CD4-positive, alpha-beta memory T cell (primary cell): ENCODE results near the gene PCIF1. TPM values are rescaled to one million over a fixed set of nuclear protein-coding genes. Genes with fewer than 3 reads are reported as not detected.
"Not testable (repeated sequence)": the region's sequence is repeated elsewhere in the genome, so short reads cannot be mapped to it uniquely, and the experiment has no call there.

ENCODE experiments used
- CTCF ChIA-PET: fragments of 350-600 bp; sonication (Branson Sonifier 250); formaldehyde crosslinking; loops from one replicate; lab custom pipeline; 2021; ENCODE audit warnings: inconsistent platforms; ENCODE audit not compliant: partially characterized antibody; lab: Charles Lee
- POLR2A ChIA-PET: fragments of 350-600 bp; sonication (Branson Sonifier 250); formaldehyde crosslinking; loops from one replicate; lab custom pipeline; 2021; ENCODE audit not compliant: partially characterized antibody; lab: Charles Lee
- DNase-seq, 5 donors: peaks; one replicate each; pipeline versions ENCODE4 v3.0.0 to v3.0.0-alpha.2; 2020 to 2022; ENCODE audit warnings: mixed read lengths in 1 of 5
- H3K27ac ChIP-seq: one replicate; pipeline ENCODE4 v1.7.0; 2013; ENCODE audit warnings: low read depth, low read length
- H3K27me3 ChIP-seq: 2 replicates; pipeline ENCODE4 v1.7.0; 2013; ENCODE audit warnings: mild to moderate bottlenecking, low read length, moderate library complexity; ENCODE audit not compliant: insufficient read depth
- H3K36me3 ChIP-seq: 2 replicates; pipeline ENCODE4 v1.7.0; 2013; ENCODE audit warnings: mild to moderate bottlenecking, low read length, moderate library complexity; ENCODE audit not compliant: insufficient read depth
- H3K4me1 ChIP-seq: 2 replicates; pipeline ENCODE4 v1.7.0; 2013; ENCODE audit warnings: mild to moderate bottlenecking, low read length, moderate library complexity; ENCODE audit not compliant: insufficient read depth
- H3K4me3 ChIP-seq, 2 donors: one replicate each; pipeline ENCODE4 v1.7.0; 2013; ENCODE audit warnings: low read length in 2 of 2, mild to moderate bottlenecking in 1 of 2
- H3K9me3 ChIP-seq, 2 donors: one replicate each; pipeline ENCODE4 v1.7.0; 2013; ENCODE audit warnings: low read length in 2 of 2, control low read depth in 1 of 2; ENCODE audit not compliant: control insufficient read depth in 1 of 2
- H3K27ac Mint-ChIP-seq, 7 donors: one replicate each; pipeline ENCODE4 v1.8.0; 2020 to 2021; ENCODE audit warnings: mixed read lengths in 7 of 7, mild to moderate bottlenecking in 6 of 7, inconsistent platforms in 3 of 7, moderate library complexity in 3 of 7
- H3K27me3 Mint-ChIP-seq, 2 donors: one replicate each; pipeline ENCODE4 v1.8.0; 2020 to 2021; ENCODE audit warnings: mixed read lengths in 2 of 2
- H3K36me3 Mint-ChIP-seq, 2 donors: one replicate each; pipeline ENCODE4 v1.8.0; 2020 to 2021; ENCODE audit warnings: mixed read lengths in 2 of 2, inconsistent platforms in 1 of 2, mild to moderate bottlenecking in 1 of 2
- H3K4me1 Mint-ChIP-seq, 4 donors: one replicate each; pipeline ENCODE4 v1.8.0; 2020 to 2021; ENCODE audit warnings: mixed read lengths in 4 of 4, mild to moderate bottlenecking in 1 of 4
- H3K4me3 Mint-ChIP-seq, 8 donors: one replicate each; pipeline ENCODE4 v1.8.0; 2020 to 2021; ENCODE audit warnings: mixed read lengths in 8 of 8, mild to moderate bottlenecking in 7 of 8, moderate library complexity in 6 of 8, inconsistent platforms in 3 of 8
- H3K9me3 Mint-ChIP-seq, 8 donors: one replicate each; pipeline ENCODE4 v1.8.0; 2020 to 2021; ENCODE audit warnings: mixed read lengths in 8 of 8, mild to moderate bottlenecking in 5 of 8, inconsistent platforms in 3 of 8, moderate library complexity in 1 of 8
- intact Hi-C: fragments of 100-400 bp; cut with micrococcal nuclease; formaldehyde crosslinking; loops from one replicate; pipeline ENCODE4 v1.15.1; 2023
- polyA plus RNA-seq, 2 donors: library from polyadenylated mRNA; unstranded; fragments of 300-500 nt; fragmentation: Illumina TruSeq; gene quantifications; one replicate each; pipeline ENCODE4 v1.2.3, GENCODE V29; 2021
- total RNA-seq, 2 experiments: library from RNA; stranded (reverse); gene quantifications; one replicate each; pipeline ENCODE4 v1.2.3, GENCODE V29; 2021

Gene PCIF1
- total and polyA plus RNA-seq, 4 experiments from 2014 or later = 63.1 to 83.4 (median 70.2) TPM

GRCh38 chr20:45994761-45995493, 60.4 kb downstream of the PCIF1 start:
- peak overlapping the region in 1 of 7 donors; percentile 28 for H3K27ac Mint-ChIP-seq
- H3K36me3 Mint-ChIP-seq = no peaks in the 10 kb centered on the region
- H3K4me3 Mint-ChIP-seq = no peak overlapping the region
- Histone ChIP-seq H3K27ac (no peak overlapping the region), H3K36me3 (no peaks in the 10 kb centered on the region), H3K27me3 (no peaks in the 10 kb centered on the region), H3K4me1 (peaks cover 39% of the 10 kb centered on the region), H3K4me3 (no peak overlapping the region), H3K9me3 (no peaks in the 10 kb centered on the region)
- ChIA-PET POLR2A (interaction anchor here (1.4 kb wide), 1 partner anchor 10 kb away, joined by 3 read pairs; no protein-coding TSS in a partner anchor), CTCF (interaction anchor here (0.9 to 1.6 kb wide), 3 partner anchors 18 to 25 kb away, joined by 4 to 8 read pairs (median 4); no protein-coding TSS in a partner anchor)
- intact Hi-C loops = no loop called here
- peaks cover 26 to 51% (median 38%) of the 10 kb centered on the region in 4 donors for H3K4me1 Mint-ChIP-seq
- DNase-seq = no peak
- H3K27me3 Mint-ChIP-seq = no peaks in the 10 kb centered on the region
- H3K9me3 Mint-ChIP-seq = peaks cover 0 to 2% (median 0%) of the 10 kb centered on the region in 8 donors

DNA sequence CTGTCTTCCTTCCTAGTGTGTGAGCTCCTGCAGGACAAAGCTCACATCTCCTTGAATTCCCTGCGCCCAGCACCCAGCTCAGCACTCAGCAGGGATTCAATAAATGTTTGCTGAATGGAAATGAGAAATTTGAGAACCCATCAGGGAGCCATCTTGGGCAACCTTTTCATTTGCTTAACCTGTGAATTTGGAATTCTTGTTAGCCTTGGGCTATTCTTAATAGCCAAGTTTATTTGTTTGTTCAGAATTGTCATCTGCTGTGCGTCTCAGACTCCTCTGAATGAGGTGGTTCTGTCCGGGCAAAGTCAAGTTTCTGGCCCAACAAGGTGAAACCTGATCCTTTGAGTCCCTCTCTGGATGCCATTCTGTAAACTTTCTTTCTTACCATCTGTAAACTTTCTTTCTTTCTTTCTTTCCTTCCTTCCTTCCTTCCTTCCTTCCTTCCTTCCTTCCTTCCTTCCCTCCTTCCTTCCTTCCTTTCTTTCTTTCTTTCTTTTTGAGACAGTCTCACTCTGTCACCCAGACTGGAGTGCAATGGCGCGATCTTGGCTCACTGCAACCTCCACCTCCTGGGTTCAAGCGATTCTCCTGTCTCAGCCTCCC, 61.1 kb downstream of the PCIF1 start:
- intact Hi-C loops, H3K9me3 Mint-ChIP-seq: not testable (repeated sequence)
- peaks cover 31 to 58% (median 44%) of the 10 kb centered on the region in 4 donors for H3K4me1 Mint-ChIP-seq

DNA sequence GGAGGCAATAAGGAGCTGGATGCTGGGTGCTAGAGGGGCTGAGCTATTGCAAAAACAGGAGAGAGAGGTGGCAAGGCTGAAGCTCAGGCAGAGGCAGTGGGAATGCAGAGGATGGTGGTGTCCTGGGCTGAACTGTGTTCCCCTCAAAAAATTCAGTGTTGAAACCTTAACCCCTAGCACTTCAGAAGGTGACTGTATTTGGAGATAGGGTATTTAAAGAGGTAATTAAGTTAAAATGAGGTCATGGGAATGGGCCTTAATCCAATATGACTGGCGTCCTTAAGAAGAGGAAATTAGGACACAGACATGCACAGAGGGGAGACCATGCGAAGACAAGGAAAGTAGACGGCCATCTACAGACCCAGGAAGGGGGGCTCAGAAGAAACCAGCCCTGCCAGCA, 62.7 kb downstream of the PCIF1 start:
- no peak for DNase-seq
- H3K9me3 ChIP-seq = no peaks in the 10 kb centered on the region
- peak overlapping the region in 4 of 7 donors; percentile 1 to 62 (median 43) for H3K27ac Mint-ChIP-seq
- no peak overlapping the region for H3K4me3 ChIP-seq
- H3K4me1 ChIP-seq = peaks cover 61% of the 10 kb centered on the region
- CTCF ChIA-PET = interaction anchor here (1.0 to 6.4 kb wide), 4 partner anchors 8 to 175 kb away, joined by 3 to 47 read pairs (median 24); no protein-coding TSS in a partner anchor
- no peak overlapping the region for H3K27ac ChIP-seq
- H3K36me3 Mint-ChIP-seq = no peaks in the 10 kb centered on the region
- intact Hi-C loops = no loop called here
- peaks cover 36 to 72% (median 56%) of the 10 kb centered on the region in 4 donors for H3K4me1 Mint-ChIP-seq
- H3K4me3 Mint-ChIP-seq = peak overlapping the region in 1 of 8 donors; percentile 55
- H3K27me3 Mint-ChIP-seq = no peaks in the 10 kb centered on the region
- H3K27me3 ChIP-seq = no peaks in the 10 kb centered on the region
- peaks cover 0 to 2% (median 0%) of the 10 kb centered on the region in 8 donors for H3K9me3 Mint-ChIP-seq
- no peaks in the 10 kb centered on the region for H3K36me3 ChIP-seq
- POLR2A ChIA-PET = no interaction called here

More for the DNA sequence above, 61.1 kb downstream of the PCIF1 start:
- not testable (repeated sequence) for H3K9me3 ChIP-seq, H3K36me3 ChIP-seq, H3K27ac ChIP-seq, H3K27me3 Mint-ChIP-seq, H3K36me3 Mint-ChIP-seq, H3K27me3 ChIP-seq, H3K4me3 ChIP-seq, DNase-seq
- ChIA-PET CTCF (interaction anchor here (0.9 to 1.6 kb wide), 3 partner anchors 17 to 26 kb away, joined by 4 to 8 read pairs (median 4); no protein-coding TSS in a partner anchor), POLR2A (interaction anchor here (1.4 kb wide), 1 partner anchor 9 kb away, joined by 3 read pairs; no protein-coding TSS in a partner anchor)
- H3K4me1 ChIP-seq = peaks cover 45% of the 10 kb centered on the region
- peak overlapping the region in 1 of 7 donors; percentile 78 for H3K27ac Mint-ChIP-seq
- peak overlapping the region in 1 of 8 donors; percentile 9 for H3K4me3 Mint-ChIP-seq

Other genes starting within 250 kb of the PCIF1 start
- not detected for gene WFDC13, start 232.6 kb upstream of the PCIF1 start, total RNA-seq
- gene WFDC13, start 232.6 kb upstream of the PCIF1 start, polyA plus RNA-seq = not detected
- not detected for gene WFDC10B, start 229.7 kb upstream of the PCIF1 start, total RNA-seq
- gene WFDC10B, start 229.7 kb upstream of the PCIF1 start, polyA plus RNA-seq = not detected
- not detected for gene SPINT4, start 212.3 kb upstream of the PCIF1 start, total RNA-seq
- not detected for gene SPINT4, start 212.3 kb upstream of the PCIF1 start, polyA plus RNA-seq
- not detected for gene WFDC3, start 142.8 kb upstream of the PCIF1 start, total RNA-seq
- not detected for gene WFDC3, start 142.8 kb upstream of the PCIF1 start, polyA plus RNA-seq
- gene DNTTIP1, start 142.7 kb upstream of the PCIF1 start, total RNA-seq = 10 to 100 TPM; 18.6 TPM
- 10 to 100 TPM; 37.3 to 49.9 TPM for gene DNTTIP1, start 142.7 kb upstream of the PCIF1 start, polyA plus RNA-seq
- gene UBE2C, start 122.0 kb upstream of the PCIF1 start, total RNA-seq = under 1 TPM; 0.55 to 0.61 TPM
- gene UBE2C, start 122.0 kb upstream of the PCIF1 start, polyA plus RNA-seq = under 1 TPM in 1 of 2 donors, not detected in 1; 0.36 TPM
- gene TNNC2, start 107.4 kb upstream of the PCIF1 start, total RNA-seq = not detected
- gene TNNC2, start 107.4 kb upstream of the PCIF1 start, polyA plus RNA-seq = under 1 TPM; 0.61 to 0.67 TPM
- 1 to 10 TPM; 2.6 to 3.5 TPM for gene SNX21, start 100.9 kb upstream of the PCIF1 start, total RNA-seq
- gene SNX21, start 100.9 kb upstream of the PCIF1 start, polyA plus RNA-seq = 1 to 10 TPM in 1 of 2 donors, under 1 TPM in 1; 0.20 to 1.8 TPM
- 10 to 100 TPM; 30.6 to 33.4 TPM for gene ACOT8, start 77.3 kb upstream of the PCIF1 start, total RNA-seq
- gene ACOT8, start 77.3 kb upstream of the PCIF1 start, polyA plus RNA-seq = 10 to 100 TPM; 38.0 to 54.3 TPM
- 1 to 10 TPM; 6.7 to 7.1 TPM for gene ZSWIM3, start 77.1 kb upstream of the PCIF1 start, total RNA-seq
- gene ZSWIM3, start 77.1 kb upstream of the PCIF1 start, polyA plus RNA-seq = 1 to 10 TPM in 1 of 2 donors, under 1 TPM in 1; 0.77 to 2.5 TPM
- gene ZSWIM1, start 53.5 kb upstream of the PCIF1 start, total RNA-seq = 10 to 100 TPM; 18.2 to 18.5 TPM
- 1 to 10 TPM in 1 of 2 donors, under 1 TPM in 1; 0.86 to 8.5 TPM for gene ZSWIM1, start 53.5 kb upstream of the PCIF1 start, polyA plus RNA-seq
- 1 to 10 TPM; 2.8 to 4.7 TPM for gene SPATA25, start 47.1 kb upstream of the PCIF1 start, total RNA-seq
- gene SPATA25, start 47.1 kb upstream of the PCIF1 start, polyA plus RNA-seq = under 1 TPM in 1 of 2 donors, not detected in 1; 0.38 TPM
- gene NEURL2, start 43.5 kb upstream of the PCIF1 start, total RNA-seq = 1 to 10 TPM; 5.5 to 5.6 TPM
- gene NEURL2, start 43.5 kb upstream of the PCIF1 start, polyA plus RNA-seq = under 1 TPM; 0.29 to 0.75 TPM
- gene CTSA, start 43.3 kb upstream of the PCIF1 start, total RNA-seq = 100 to 1,000 TPM; 102 to 103 TPM
- 100 to 1,000 TPM; 143 to 165 TPM for gene CTSA, start 43.3 kb upstream of the PCIF1 start, polyA plus RNA-seq
- gene PLTP, start 22.5 kb upstream of the PCIF1 start, total RNA-seq = under 1 TPM in 1 of 2 experiments, not detected in 1; 0.19 TPM
- gene PLTP, start 22.5 kb upstream of the PCIF1 start, polyA plus RNA-seq = under 1 TPM; 0.29 to 0.69 TPM
- gene ZNF335, start 37.5 kb downstream of the PCIF1 start, total RNA-seq = 10 to 100 TPM; 62.5 to 63.2 TPM
- gene ZNF335, start 37.5 kb downstream of the PCIF1 start, polyA plus RNA-seq = 10 to 100 TPM in 1 of 2 donors, 1 to 10 TPM in 1; 6.4 to 16.5 TPM
- gene MMP9, start 74.2 kb downstream of the PCIF1 start, total RNA-seq = 10 to 100 TPM; 32.9 to 35.3 TPM
- gene MMP9, start 74.2 kb downstream of the PCIF1 start, polyA plus RNA-seq = not detected
- gene SLC12A5, start 94.5 kb downstream of the PCIF1 start, total RNA-seq = not detected
- gene SLC12A5, start 94.5 kb downstream of the PCIF1 start, polyA plus RNA-seq = not detected
- 10 to 100 TPM; 37.8 to 47.2 TPM for gene NCOA5, start 155.3 kb downstream of the PCIF1 start, total RNA-seq
- 10 to 100 TPM; 12.8 to 39.4 TPM for gene NCOA5, start 155.3 kb downstream of the PCIF1 start, polyA plus RNA-seq
- 1 to 10 TPM; 2.5 to 2.9 TPM for gene CD40, start 183.6 kb downstream of the PCIF1 start, total RNA-seq
- gene CD40, start 183.6 kb downstream of the PCIF1 start, polyA plus RNA-seq = 1 to 10 TPM; 3.1 to 3.7 TPM